NCI-H526 (cell line): ENCODE data around the gene NMT1.

Experiments
- DNase-seq, 2 experiments: peaks; one replicate each; lab custom pipeline; 2025; lab: John Stamatoyannopoulos, UW

The NMT1 gene

GRCh38 chr17:45060797-45061605 lies at the start of gene NMT1:
TSS of gene NMT1 (plus strand) at chr17:45061317. CDS start at chr17:45061330, 13 bp downstream.
- DNase-seq = peak; percentile 100

GRCh38 chr17:45011767-45012166 lies 49.4 kb upstream of the NMT1 start:
- DNase-seq = no peak

GRCh38 chr17:45013021-45013997 lies 47.8 kb upstream of the NMT1 start:
- DNase-seq = no peak

- DNase-seq = no peak
These were observed 44.9 kb upstream of the NMT1 start for GRCh38 chr17:45016237-45016636.

- peak in 1 of 2 experiments; percentile 34 for DNase-seq
These were observed 44.3 kb upstream of the NMT1 start for GRCh38 chr17:45016823-45017222.

GRCh38 chr17:45018514-45018847 lies 42.6 kb upstream of the NMT1 start:
- no peak for DNase-seq

- peak in 1 of 2 experiments; percentile 82 for DNase-seq
These were observed 42.0 kb upstream of the NMT1 start for GRCh38 chr17:45018848-45019711.

GRCh38 chr17:45020354-45021138 lies 40.6 kb upstream of the NMT1 start:
- DNase-seq = peak in 1 of 2 experiments; percentile 54

GRCh38 chr17:45021607-45022287 lies 39.4 kb upstream of the NMT1 start:
- DNase-seq = peak in 1 of 2 experiments; percentile 93

GRCh38 chr17:45022288-45022648 lies 38.8 kb upstream of the NMT1 start:
- no peak for DNase-seq

- peak; percentile 56 to 67 for DNase-seq
These were observed 38.3 kb upstream of the NMT1 start for GRCh38 chr17:45022655-45023339.

GRCh38 chr17:45029096-45029495 lies 32.0 kb upstream of the NMT1 start:
- no peak for DNase-seq

- DNase-seq = no peak
These were observed 31.2 kb upstream of the NMT1 start for GRCh38 chr17:45029758-45030423.

GRCh38 chr17:45030733-45031132 lies 30.4 kb upstream of the NMT1 start:
- no peak for DNase-seq

- DNase-seq = no peak
These were observed 29.6 kb upstream of the NMT1 start for GRCh38 chr17:45031231-45032173.

- no peak for DNase-seq
These were observed 29.0 kb upstream of the NMT1 start for GRCh38 chr17:45032174-45032541.

GRCh38 chr17:45034599-45034998 lies 26.5 kb upstream of the NMT1 start:
- no peak for DNase-seq

GRCh38 chr17:45035848-45036247 lies 25.3 kb upstream of the NMT1 start:
- no peak for DNase-seq
